Activated naive CD4-positive, alpha-beta T cell treated with anti-CD3 and anti-CD28 coated beads, Interleukin-2, amount 50 U/mL, for 24 hours (primary cell): ENCODE measurements around the gene BACH2.

Experiments
- H3K27ac Mint-ChIP-seq: one replicate; pipeline ENCODE4 v1.8.0; 2021; ENCODE audit warnings: mild to moderate bottlenecking, mixed read lengths
- H3K27me3 Mint-ChIP-seq: one replicate; pipeline ENCODE4 v1.8.0; 2021; ENCODE audit warnings: mixed read lengths
- H3K36me3 Mint-ChIP-seq: one replicate; pipeline ENCODE4 v1.8.0; 2021; ENCODE audit warnings: mixed read lengths
- H3K4me1 Mint-ChIP-seq: one replicate; pipeline ENCODE4 v1.8.0; 2021; ENCODE audit warnings: mixed read lengths
- H3K4me3 Mint-ChIP-seq: one replicate; pipeline ENCODE4 v1.8.0; 2021; ENCODE audit warnings: mild to moderate bottlenecking, mixed read lengths
- H3K9me3 Mint-ChIP-seq: one replicate; pipeline ENCODE4 v1.8.0; 2021; ENCODE audit warnings: mixed read lengths

Gene BACH2

DNA sequence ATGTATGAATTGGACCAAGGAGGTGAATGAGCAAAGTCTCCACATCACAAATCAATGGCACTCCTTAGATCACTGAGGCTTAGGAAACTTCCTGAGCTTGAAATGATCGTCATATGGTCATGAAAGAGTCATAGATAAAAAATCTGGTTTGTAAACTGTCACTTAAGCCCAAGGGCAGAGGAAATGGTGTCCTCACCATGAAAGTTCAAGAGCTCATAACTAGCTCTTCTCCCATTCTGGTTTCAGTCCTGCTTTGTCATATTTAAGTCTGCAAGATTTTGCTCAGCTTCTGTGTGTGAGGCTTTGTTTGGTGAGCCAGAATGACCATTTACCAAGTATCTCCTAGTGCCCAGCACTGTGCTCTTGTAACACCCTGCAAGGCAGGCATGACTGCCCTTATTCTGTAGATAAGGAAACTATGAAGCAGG is 341.9 kb downstream of the BACH2 start:
- Mint-ChIP-seq H3K36me3 (peaks cover 28% of the 10 kb centered on the region), H3K4me3 (peak overlapping the region; percentile 27), H3K27ac (peak overlapping the region; percentile 82), H3K4me1 (peaks cover 87% of the 10 kb centered on the region), H3K9me3 (no peaks in the 10 kb centered on the region), H3K27me3 (no peaks in the 10 kb centered on the region)

GRCh38 chr6:89952686-89953085 is 344.0 kb downstream of the BACH2 start:
- Mint-ChIP-seq H3K27me3 (no peaks in the 10 kb centered on the region), H3K27ac (peak overlapping the region; percentile 88), H3K36me3 (peaks cover 28% of the 10 kb centered on the region), H3K9me3 (no peaks in the 10 kb centered on the region), H3K4me1 (peaks cover 75% of the 10 kb centered on the region), H3K4me3 (peak overlapping the region; percentile 58)

GRCh38 chr6:89952105-89952671 is 344.5 kb downstream of the BACH2 start:
- Mint-ChIP-seq H3K9me3 (no peaks in the 10 kb centered on the region), H3K4me3 (peak overlapping the region; percentile 58), H3K27me3 (no peaks in the 10 kb centered on the region), H3K4me1 (peaks cover 72% of the 10 kb centered on the region), H3K36me3 (peaks cover 28% of the 10 kb centered on the region), H3K27ac (peak overlapping the region; percentile 88)

DNA sequence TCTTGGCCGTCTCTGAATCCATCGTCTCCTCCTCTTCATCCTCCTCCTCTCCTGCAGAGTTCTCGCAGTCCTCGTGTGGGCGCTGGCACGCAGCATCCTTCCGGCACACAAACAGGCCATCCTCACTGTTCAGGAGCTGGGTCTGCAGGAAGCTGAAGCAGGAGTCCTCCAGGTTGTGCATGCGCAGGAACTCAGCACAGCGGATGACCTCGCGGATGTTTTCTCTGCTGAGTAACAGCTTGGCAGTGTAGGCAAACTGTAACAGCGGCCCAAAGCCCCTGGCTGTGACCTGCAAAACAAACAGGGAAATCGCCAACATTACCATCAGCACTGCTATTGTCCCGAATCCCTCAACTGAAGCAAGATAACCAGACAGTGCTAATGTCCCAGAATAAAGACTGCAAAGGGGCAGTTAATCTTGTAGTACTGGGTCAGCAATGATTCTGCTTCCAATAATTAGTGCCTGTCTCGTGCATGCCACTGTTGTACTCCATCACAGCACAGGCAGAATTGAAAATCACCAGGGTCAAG is 345.0 kb downstream of the BACH2 start:
- Mint-ChIP-seq H3K4me3 (peak overlapping the region; percentile 58), H3K27ac (peak overlapping the region; percentile 77), H3K36me3 (peaks cover 26% of the 10 kb centered on the region), H3K4me1 (peaks cover 72% of the 10 kb centered on the region), H3K27me3 (no peaks in the 10 kb centered on the region), H3K9me3 (no peaks in the 10 kb centered on the region)

GRCh38 chr6:89950879-89951391 is 345.7 kb downstream of the BACH2 start:
- Mint-ChIP-seq H3K36me3 (peaks cover 27% of the 10 kb centered on the region), H3K9me3 (no peaks in the 10 kb centered on the region), H3K27ac (peak overlapping the region; percentile 77), H3K4me3 (no peak overlapping the region), H3K27me3 (no peaks in the 10 kb centered on the region), H3K4me1 (peaks cover 72% of the 10 kb centered on the region)

- H3K27ac Mint-ChIP-seq: peak overlapping the region; percentile 96
- H3K36me3 Mint-ChIP-seq: peaks cover 22% of the 10 kb centered on the region
- H3K4me1 Mint-ChIP-seq: peaks cover 72% of the 10 kb centered on the region
- no peaks in the 10 kb centered on the region for H3K27me3 Mint-ChIP-seq
- H3K4me3 Mint-ChIP-seq: no peak overlapping the region
- no peaks in the 10 kb centered on the region for H3K9me3 Mint-ChIP-seq
Measured at GRCh38 chr6:89950446-89950845, 346.2 kb downstream of the BACH2 start.

- Mint-ChIP-seq H3K27me3 (no peaks in the 10 kb centered on the region), H3K4me1 (peaks cover 72% of the 10 kb centered on the region), H3K4me3 (no peak overlapping the region), H3K9me3 (no peaks in the 10 kb centered on the region), H3K27ac (no peak overlapping the region), H3K36me3 (peaks cover 25% of the 10 kb centered on the region)
Measured at GRCh38 chr6:89948876-89949275, 347.8 kb downstream of the BACH2 start.

- Mint-ChIP-seq H3K4me3 (peak overlapping the region; percentile 64), H3K36me3 (peaks cover 26% of the 10 kb centered on the region), H3K27ac (peak overlapping the region; percentile 94), H3K4me1 (peaks cover 72% of the 10 kb centered on the region), H3K27me3 (no peaks in the 10 kb centered on the region), H3K9me3 (no peaks in the 10 kb centered on the region)
Measured at GRCh38 chr6:89944826-89945407, 351.7 kb downstream of the BACH2 start.

GRCh38 chr6:89944181-89944755 is 352.4 kb downstream of the BACH2 start:
- Mint-ChIP-seq H3K27me3 (no peaks in the 10 kb centered on the region), H3K27ac (peak overlapping the region; percentile 94), H3K4me3 (peak overlapping the region; percentile 64), H3K4me1 (peaks cover 67% of the 10 kb centered on the region), H3K9me3 (no peaks in the 10 kb centered on the region), H3K36me3 (peaks cover 21% of the 10 kb centered on the region)

DNA sequence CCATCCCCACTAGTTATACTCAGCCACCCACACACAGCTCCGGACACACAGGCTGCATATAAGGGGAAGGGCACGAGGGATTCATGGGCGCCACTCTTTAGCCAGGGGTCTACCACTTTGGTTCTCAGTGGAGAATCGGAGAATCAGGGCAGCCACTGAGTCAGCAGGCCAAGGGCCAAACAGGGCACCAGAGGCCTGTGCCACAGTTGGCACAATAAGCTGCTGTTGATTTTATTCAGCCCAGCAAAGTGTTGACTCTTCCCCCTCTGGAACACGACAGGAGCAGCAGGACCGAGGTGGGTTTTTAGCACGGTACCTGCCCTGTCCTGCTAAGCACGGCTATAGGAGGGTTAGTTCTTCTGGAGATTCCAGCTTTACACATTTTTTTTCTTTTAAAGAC is 354.0 kb downstream of the BACH2 start:
- Mint-ChIP-seq H3K9me3 (no peaks in the 10 kb centered on the region), H3K4me3 (no peak overlapping the region), H3K27me3 (no peaks in the 10 kb centered on the region), H3K36me3 (peaks cover 21% of the 10 kb centered on the region), H3K27ac (peak overlapping the region; percentile 68), H3K4me1 (peaks cover 76% of the 10 kb centered on the region)

DNA sequence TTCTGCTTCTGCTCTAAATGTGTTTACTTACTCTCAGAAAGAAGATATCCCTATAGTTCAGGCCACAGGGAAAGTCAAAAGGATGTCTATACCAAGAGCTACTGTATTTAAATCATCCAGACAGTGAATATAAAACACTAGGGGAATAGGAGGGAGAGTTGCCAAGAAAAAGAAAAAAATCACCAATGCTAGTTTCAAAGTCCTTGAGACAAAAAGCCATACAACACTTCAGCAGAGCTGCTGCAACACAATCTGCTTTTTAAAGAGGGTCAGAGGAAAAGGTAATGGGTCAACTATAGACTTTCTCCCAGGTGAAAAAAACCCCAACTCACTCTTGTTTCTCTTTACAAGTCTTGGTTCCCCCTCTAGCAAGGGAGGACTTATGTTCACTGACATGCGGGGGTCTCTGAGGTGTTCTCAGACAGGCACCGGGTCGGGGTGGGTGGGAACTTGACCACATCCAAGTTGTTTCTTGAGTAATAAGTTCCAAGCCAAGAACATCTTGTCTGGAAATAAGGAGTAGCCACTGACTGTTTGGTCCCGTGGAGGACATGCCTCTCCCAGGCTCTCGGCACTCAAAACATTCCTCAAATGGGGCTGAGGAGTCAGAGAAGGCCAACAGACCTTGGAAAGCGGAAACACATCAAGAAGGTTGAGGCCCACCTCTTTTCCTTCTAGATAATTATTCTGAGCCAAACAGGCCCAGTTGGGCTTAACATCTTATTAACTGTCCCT is 354.7 kb downstream of the BACH2 start:
- Mint-ChIP-seq H3K9me3 (no peaks in the 10 kb centered on the region), H3K36me3 (peaks cover 17% of the 10 kb centered on the region), H3K27ac (peak overlapping the region; percentile 91), H3K4me3 (no peak overlapping the region), H3K4me1 (peaks cover 72% of the 10 kb centered on the region), H3K27me3 (no peaks in the 10 kb centered on the region)

- H3K27me3 Mint-ChIP-seq: no peaks in the 10 kb centered on the region
- H3K36me3 Mint-ChIP-seq: peaks cover 16% of the 10 kb centered on the region
- H3K4me3 Mint-ChIP-seq: no peak overlapping the region
- peaks cover 64% of the 10 kb centered on the region for H3K4me1 Mint-ChIP-seq
- H3K9me3 Mint-ChIP-seq: no peaks in the 10 kb centered on the region
- peak overlapping the region; percentile 91 for H3K27ac Mint-ChIP-seq
Measured at GRCh38 chr6:89941031-89941762, 355.4 kb downstream of the BACH2 start.

DNA sequence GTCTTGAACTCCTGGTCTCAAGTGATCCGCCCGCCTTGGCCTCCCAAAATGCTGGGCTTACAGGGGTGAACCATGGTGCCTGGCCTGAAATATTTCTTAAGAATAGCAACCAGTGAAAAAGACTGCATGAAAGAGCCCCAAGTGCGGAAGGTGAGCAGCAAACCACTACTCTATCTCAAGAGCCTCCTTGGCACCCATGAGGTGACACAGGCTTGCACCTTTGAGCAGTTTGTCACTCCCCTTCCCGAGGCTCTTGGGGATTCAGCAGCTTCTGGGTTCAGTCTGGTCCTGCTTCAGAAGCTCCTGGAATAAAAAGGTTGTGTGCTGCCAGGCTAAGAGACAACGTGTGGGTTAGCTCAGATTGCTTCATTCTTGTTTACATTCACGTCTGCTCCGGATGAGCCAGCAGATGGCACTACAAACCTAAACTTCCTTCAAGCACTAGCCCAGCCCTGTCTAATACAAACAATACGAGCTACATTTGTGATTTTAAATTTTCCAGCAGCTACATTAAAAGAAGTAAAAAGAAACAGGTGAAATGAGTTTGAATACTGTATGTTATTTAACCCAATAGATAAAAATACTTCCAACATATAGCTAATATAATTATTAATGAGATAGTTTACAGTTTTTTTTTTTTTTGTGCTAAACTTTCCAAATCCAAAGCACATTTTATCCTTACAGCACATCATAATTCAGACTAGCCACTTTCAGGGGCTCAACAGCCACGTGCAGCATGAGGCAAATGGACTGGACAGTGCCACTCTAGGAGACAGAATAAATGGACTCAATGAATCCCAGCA is 356.2 kb downstream of the BACH2 start:
- peaks cover 20% of the 10 kb centered on the region for H3K36me3 Mint-ChIP-seq
- H3K27me3 Mint-ChIP-seq: no peaks in the 10 kb centered on the region
- peaks cover 57% of the 10 kb centered on the region for H3K4me1 Mint-ChIP-seq
- H3K4me3 Mint-ChIP-seq: no peak overlapping the region
- peak overlapping the region; percentile 13 for H3K27ac Mint-ChIP-seq
- no peaks in the 10 kb centered on the region for H3K9me3 Mint-ChIP-seq

DNA sequence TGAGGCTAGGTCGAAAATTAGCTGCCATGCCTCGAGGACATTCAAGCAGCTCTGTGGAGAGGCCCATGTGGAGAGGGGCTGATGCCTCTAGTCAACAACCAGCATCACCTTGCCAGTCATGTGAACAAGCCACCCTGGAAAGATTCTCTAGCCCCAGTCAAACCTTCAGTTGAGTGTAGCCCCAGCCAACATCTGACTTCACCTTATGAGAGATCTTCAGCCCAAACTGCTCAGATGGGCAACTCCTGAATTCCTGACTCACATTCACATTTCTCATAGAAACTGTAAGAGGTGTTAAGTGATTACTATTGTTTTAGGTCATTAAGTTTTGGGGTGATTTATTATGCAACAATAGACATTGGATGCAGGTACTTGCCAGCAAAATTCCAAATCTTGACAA is 357.5 kb downstream of the BACH2 start:
- no peaks in the 10 kb centered on the region for H3K27me3 Mint-ChIP-seq
- no peaks in the 10 kb centered on the region for H3K9me3 Mint-ChIP-seq
- peaks cover 16% of the 10 kb centered on the region for H3K36me3 Mint-ChIP-seq
- peak overlapping the region; percentile 48 for H3K27ac Mint-ChIP-seq
- H3K4me1 Mint-ChIP-seq: peaks cover 48% of the 10 kb centered on the region
- no peak overlapping the region for H3K4me3 Mint-ChIP-seq
